Heart left ventricle (tissue), 16 donors: ENCODE results near the gene CYB5D1. TPM values are rescaled to one million over a fixed set of nuclear protein-coding genes. Genes with fewer than 3 reads are reported as not detected.

ENCODE experiments used
- ATAC-seq, 4 donors: fragments of 200-7000 bp; cut with Tn5 transposase; one replicate each; pipeline ENCODE4 v1.9.1; 2020 to 2022; ENCODE audit warnings: moderate library complexity in 4 of 4, mild to moderate bottlenecking in 3 of 4, moderate number of reproducible peaks in 1 of 4
- DNase-seq, 5 donors: peaks; one replicate each; pipeline ENCODE4 v3.0.0-alpha.2; 2020
- H3K27ac ChIP-seq, 12 donors: fragments of 200-600 bp; sonication (generic) in 4 of 12; one replicate each; pipeline versions ENCODE4 v1.5.0 to v1.8.0; 2016 to 2022; ENCODE audit warnings: mild to moderate bottlenecking in 2 of 12
- H3K27me3 ChIP-seq, 9 donors: fragments of 200-600 bp; sonication (generic) in 2 of 9; one replicate each; pipeline versions ENCODE4 v1.5.1 to v1.8.0; 2016 to 2022; ENCODE audit warnings: mild to moderate bottlenecking in 3 of 9
- H3K36me3 ChIP-seq, 9 donors: fragments of 200-600 bp; sonication (generic) in 2 of 9; one replicate each; pipeline versions ENCODE4 v1.5.0 to v1.8.0; 2018 to 2022; ENCODE audit warnings: mild to moderate bottlenecking in 2 of 9
- H3K4me1 ChIP-seq, 12 donors: fragments of 200-600 bp; sonication (generic) in 4 of 12; one replicate each; pipeline versions ENCODE4 v1.5.0 to v1.8.0; 2016 to 2022; ENCODE audit warnings: mild to moderate bottlenecking in 3 of 12
- H3K4me3 ChIP-seq, 12 donors: fragments of 200-600 bp; sonication (generic) in 4 of 12; one replicate each; pipeline versions ENCODE4 v1.5.0 to v1.8.0; 2017 to 2022; ENCODE audit warnings: mild to moderate bottlenecking in 9 of 12, moderate library complexity in 4 of 12
- H3K9me3 ChIP-seq, 12 donors: fragments of 200-600 bp; sonication (generic) in 4 of 12; one replicate each; pipeline versions ENCODE4 v1.5.0 to v1.8.0; 2016 to 2022; ENCODE audit warnings: mild to moderate bottlenecking in 1 of 12
- CTCF ChIP-seq, 12 donors: fragments of 200-600 bp; sonication (generic) in 4 of 12; IDR thresholded peaks; one replicate each; pipeline versions ENCODE4 v1.5.0 to v1.8.0; 2018 to 2022; ENCODE audit warnings: antibody characterized with exemption in 12 of 12, mild to moderate bottlenecking in 5 of 12
- POLR2A ChIP-seq, 2 donors: fragments of 450-650 bp; IDR thresholded peaks; one replicate each; pipeline ENCODE4 v1.6.1; 2017; ENCODE audit warnings: antibody characterized with exemption in 2 of 2, mild to moderate bottlenecking in 2 of 2, moderate library complexity in 2 of 2
- WGBS, 4 donors: extraction: QIAGEN DNeasy Blood & Tissue Kit in 2 of 4; methylation state at CpG; one replicate each; pipeline versions ENCODE4 v1.1.5 to v1.1.7; 2013 to 2018; 5-methylcytosine and 5-hydroxymethylcytosine counted together
- intact Hi-C, 10 donors: fragments of 100-400 bp; cut with DNase I; formaldehyde crosslinking; loops; one replicate each; pipeline versions ENCODE4 v1.11.1 to v1.14.2; 2022
- polyA plus RNA-seq, 2 donors: library from polyadenylated mRNA; stranded (reverse); fragments of 200-250 nt; gene quantifications; one replicate each; pipeline ENCODE4 v1.2.3, GENCODE V29; 2013
- total RNA-seq, 9 donors: library from RNA; depleted of rRNA in 2 of 9; stranded (reverse); fragments of >200 nt in 2 of 9; fragmentation: NEBNext Ultra II Directional in 3 of 9; extraction: Animal tissue kit (Norgen Biotek cat#: 25700) in 3 of 9; gene quantifications; one replicate each; pipeline versions ENCODE4 v1.1.0 to v1.2.4, GENCODE V29; 2016 to 2023
- donor health status: ischemic (EF 13 %, LVEDD 7.1; RV severe dilation, severe dysfunction).
- donor health status: healthy with polysubstance abuse.
- donor health status: DM: no; HTN: yes; CAD: no.
- donor health status: DM: no; HTN: no; CAD: no.
- donor health status: ischemic (EF 25% LVEDD 6.9; RV normal size, moderate dysfunction).
- donor health status: ischemic (EF 25% LVEDD 5.7; RV mildly dilated, moderate dysfunction).
- donor health status: healthy.
- donor health status: DM: yes; HTN: yes; CAD: no.
- donor health status: ischemic (EF 35%, LVEDD 5.7; RV mildly dilated, moderate dysfunction).
- donor health status: nonischemic (EF 11% LVEDD 7.7; RV severe dilation, severe dysfunction).
- donor health status: DM: yes; HTN: yes; CAD: no.
- donor health status: PGD.
- donor health status: ischemic (EF 29% LVEDD 5.4; RV normal size, mild dysfunction).
- donor health status: nonischemic (EF 23%, LVEDD 6.1; RV moderate dilation, normal function).

Gene CYB5D1
- total and polyA plus RNA-seq, 11 donors = 9.3 to 20.4 (median 15.5) TPM

DNA sequence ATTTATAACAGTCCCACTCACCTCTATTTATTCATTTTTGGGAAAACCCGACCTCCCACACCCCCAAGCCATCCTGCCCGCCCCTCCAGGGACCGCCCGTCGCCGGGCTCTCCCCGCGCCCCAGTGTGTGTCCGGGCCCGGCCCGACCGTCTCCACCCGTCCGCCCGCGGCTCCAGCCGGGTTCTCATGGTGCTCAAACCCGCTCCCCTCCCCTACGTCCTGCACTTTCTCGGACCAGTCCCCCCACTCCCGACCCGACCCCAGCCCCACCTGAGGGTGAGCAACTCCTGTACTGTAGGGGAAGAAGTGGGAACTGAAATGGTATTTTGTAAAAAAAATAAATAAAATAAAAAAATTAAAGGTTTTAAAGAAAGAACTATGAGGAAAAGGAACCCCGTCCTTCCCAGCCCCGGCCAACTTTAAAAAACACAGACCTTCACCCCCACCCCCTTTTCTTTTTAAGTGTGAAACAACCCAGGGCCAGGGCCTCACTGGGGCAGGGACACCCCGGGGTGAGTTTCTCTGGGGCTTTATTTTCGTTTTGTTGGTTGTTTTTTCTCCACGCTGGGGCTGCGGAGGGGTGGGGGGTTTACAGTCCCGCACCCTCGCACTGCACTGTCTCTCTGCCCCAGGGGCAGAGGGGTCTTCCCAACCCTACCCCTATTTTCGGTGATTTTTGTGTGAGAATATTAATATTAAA lies 3.6 kb upstream of the CYB5D1 start:
- ATAC-seq = no peak
- 54 to 65% (median 62%) methylated on average over 31 of the region's 31 CpGs for WGBS, 4 donors
- H3K27me3 ChIP-seq = no peaks in the 10 kb centered on the region
- H3K4me3 ChIP-seq = peak overlapping the region in 11 of 12 donors; percentile 49 to 85 (median 68)
- DNase-seq = no peak
- H3K36me3 ChIP-seq = peaks cover 3 to 52% (median 48%) of the 10 kb centered on the region in 9 donors
- peaks cover 0 to 53% (median 37%) of the 10 kb centered on the region in 12 donors for H3K4me1 ChIP-seq
- no peaks in the 10 kb centered on the region for H3K9me3 ChIP-seq
- no peak for TF ChIP-seq POLR2A (IDR thresholded peaks at IDR 0.05)
- no peak for TF ChIP-seq CTCF (IDR thresholded peaks at IDR 0.05)
- H3K27ac ChIP-seq = peak overlapping the region; percentile 68 to 97 (median 92)
- intact Hi-C loops = loop anchor here in 9 of 10 donors (5.0 to 10.0 kb wide), 4 partner anchors 37 to 301 kb away; partner anchors contain the start of gene PER1 (in 1 of the 9)

- intact Hi-C loops = loop anchor here in 9 of 10 donors (5.0 to 10.0 kb wide), 7 partner anchors 33 to 300 kb away; partner anchors contain the start of genes KCNAB3 (in 1 of the 9), PER1 (in 1 of the 9), TP53 (in 1 of the 9) and WRAP53 (in 1 of the 9)
- peak within 1 kb of the TSS; percentile 33 to 85 (median 68) for H3K4me3 ChIP-seq
- peaks cover 3 to 50% (median 44%) of the 10 kb centered on the region in 9 donors for H3K36me3 ChIP-seq
- 39 to 45% (median 41%) methylated on average over 35 to 57 of the region's 57 CpGs for WGBS, 4 donors
- H3K27me3 ChIP-seq = no peaks in the 10 kb centered on the region
- DNase-seq = peak in 3 of 5 donors; percentile 60 to 68 (median 67)
- H3K27ac ChIP-seq = peak within 1 kb of the TSS; percentile 74 to 97 (median 92)
- H3K4me1 ChIP-seq = peaks cover 0 to 53% (median 38%) of the 10 kb centered on the region in 12 donors
- ATAC-seq = no peak
- peak in 1 of 2 donors; percentile 51 for TF ChIP-seq POLR2A (IDR thresholded peaks at IDR 0.05)
- no peak for TF ChIP-seq CTCF (IDR thresholded peaks at IDR 0.05)
- H3K9me3 ChIP-seq = no peaks in the 10 kb centered on the region
These were observed 2.7 kb upstream of the CYB5D1 start, which contains the start of gene TMEM88 for GRCh38 chr17:7854851-7855659. TMEM88 (plus strand) TSS chr17:7855066; CDS start chr17:7855075, 9 bp downstream.

- intact Hi-C loops = loop anchor here in 8 of 10 donors (2.0 to 10.0 kb wide), 9 partner anchors 19 to 299 kb away; partner anchors contain the start of genes KDM6B (in 2 of the 8), CHD3 (in 1 of the 8), KCNAB3 (in 1 of the 8) and PER1 (in 1 of the 8)
- TF ChIP-seq CTCF (IDR thresholded peaks at IDR 0.05) (no peak), POLR2A (IDR thresholded peaks at IDR 0.05) (no peak)
- ATAC-seq = no peak
- no peaks in the 10 kb centered on the region for H3K27me3 ChIP-seq
- peaks cover 0 to 50% (median 42%) of the 10 kb centered on the region in 9 donors for H3K36me3 ChIP-seq
- DNase-seq = peak in 4 of 5 donors; percentile 55 to 64 (median 60)
- peak overlapping the region; percentile 74 to 97 (median 92) for H3K27ac ChIP-seq
- no peaks in the 10 kb centered on the region for H3K9me3 ChIP-seq
- 23 to 28% (median 25%) methylated on average over 13 to 15 of the region's 15 CpGs for WGBS, 4 donors
- peak overlapping the region; percentile 33 to 85 (median 68) for H3K4me3 ChIP-seq
- H3K4me1 ChIP-seq = peaks cover 0 to 53% (median 38%) of the 10 kb centered on the region in 12 donors
These were observed 2.2 kb upstream of the CYB5D1 start for GRCh38 chr17:7855660-7856010.
